Left ventricle myocardium inferior (tissue), 1 donor: Measurements from ENCODE around the gene RBM41. TPM values are rescaled to one million over a fixed set of nuclear protein-coding genes. Genes with fewer than 3 reads are reported as not detected.
"Not testable (repeated sequence)": the region's sequence is repeated elsewhere in the genome, so short reads cannot be mapped to it uniquely, and the experiment has no call there.

ENCODE experiments used
- DNase-seq: peaks from one replicate; pipeline ENCODE4 v3.0.0-alpha.2; 2020
- H3K27ac ChIP-seq: fragments of 200-600 bp; replicated peaks from 2 replicates; pipeline ENCODE4 v1.8.0; 2021
- H3K27me3 ChIP-seq: fragments of 200-600 bp; 2 replicates; pipeline ENCODE4 v1.8.0; 2021; ENCODE audit warnings: low read depth
- H3K36me3 ChIP-seq: fragments of 200-600 bp; 2 replicates; pipeline ENCODE4 v1.8.0; 2021
- H3K4me1 ChIP-seq: fragments of 200-600 bp; 2 replicates; pipeline ENCODE4 v1.8.0; 2021
- H3K4me3 ChIP-seq: fragments of 200-600 bp; 2 replicates; pipeline ENCODE4 v1.8.0; 2021; ENCODE audit warnings: mild to moderate bottlenecking, moderate library complexity
- H3K9me3 ChIP-seq: fragments of 200-600 bp; replicated peaks from 2 replicates; pipeline ENCODE4 v1.8.0; 2021
- intact Hi-C: fragments of 100-400 bp; cut with micrococcal nuclease; formaldehyde crosslinking; loops from one replicate; pipeline ENCODE4 v1.11.0; 2022
- long read RNA-seq: library from polyadenylated mRNA; unstranded; transcript quantifications from one replicate; pipeline ENCODE4 v2.0.0, GENCODE V29; 2021
- total RNA-seq: library from RNA; stranded (reverse); fragmentation: NEBNext Ultra II Directional; extraction: Animal tissue kit (Norgen Biotek cat#: 25700); gene quantifications from one replicate; pipeline ENCODE4 v1.2.1, GENCODE V29; 2021
- TF ChIP-seq, protein P1 (sequence below): fragments of 200-600 bp; IDR thresholded peaks from 2 replicates; pipeline ENCODE4 v1.8.0; 2021; ENCODE audit warnings: antibody characterized with exemption, mild to moderate bottlenecking, borderline replicate concordance
- donor health status: DM: no; HTN: yes; CAD: no; lungs with severe emphysema.

RBM41 gene
- total RNA-seq: 13.1 TPM
- long read RNA-seq, partial matches to known transcripts: 2 of 12 reads
- long read RNA-seq, other reads (novel, unspliced or antisense): 8 of 12 reads

GRCh38 chrX:107118322-107119147, at the start of gene RBM41:
RBM41 (minus strand) TSS chrX:107118822; CDS start chrX:107118773, 49 bp downstream.
- Histone ChIP-seq H3K36me3 (peaks cover 31% of the 10 kb centered on the region), H3K27ac (peak within 1 kb of the TSS; percentile 76), H3K27me3 (no peaks in the 10 kb centered on the region), H3K4me3 (peak within 1 kb of the TSS; percentile 77), H3K9me3 (no peaks in the 10 kb centered on the region), H3K4me1 (peaks cover 15% of the 10 kb centered on the region)
- DNase-seq: peak; percentile 69
- TF ChIP-seq, protein P1, sequence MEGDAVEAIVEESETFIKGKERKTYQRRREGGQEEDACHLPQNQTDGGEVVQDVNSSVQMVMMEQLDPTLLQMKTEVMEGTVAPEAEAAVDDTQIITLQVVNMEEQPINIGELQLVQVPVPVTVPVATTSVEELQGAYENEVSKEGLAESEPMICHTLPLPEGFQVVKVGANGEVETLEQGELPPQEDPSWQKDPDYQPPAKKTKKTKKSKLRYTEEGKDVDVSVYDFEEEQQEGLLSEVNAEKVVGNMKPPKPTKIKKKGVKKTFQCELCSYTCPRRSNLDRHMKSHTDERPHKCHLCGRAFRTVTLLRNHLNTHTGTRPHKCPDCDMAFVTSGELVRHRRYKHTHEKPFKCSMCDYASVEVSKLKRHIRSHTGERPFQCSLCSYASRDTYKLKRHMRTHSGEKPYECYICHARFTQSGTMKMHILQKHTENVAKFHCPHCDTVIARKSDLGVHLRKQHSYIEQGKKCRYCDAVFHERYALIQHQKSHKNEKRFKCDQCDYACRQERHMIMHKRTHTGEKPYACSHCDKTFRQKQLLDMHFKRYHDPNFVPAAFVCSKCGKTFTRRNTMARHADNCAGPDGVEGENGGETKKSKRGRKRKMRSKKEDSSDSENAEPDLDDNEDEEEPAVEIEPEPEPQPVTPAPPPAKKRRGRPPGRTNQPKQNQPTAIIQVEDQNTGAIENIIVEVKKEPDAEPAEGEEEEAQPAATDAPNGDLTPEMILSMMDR: no peak
- intact Hi-C loops: no loop called here

GRCh38 chrX:107168257-107168656, 49.6 kb upstream of the RBM41 start:
- Histone ChIP-seq H3K9me3 (no peaks in the 10 kb centered on the region), H3K4me3 (no peak overlapping the region), H3K27ac (no peak overlapping the region), H3K36me3 (no peaks in the 10 kb centered on the region), H3K4me1 (no peaks in the 10 kb centered on the region), H3K27me3 (no peaks in the 10 kb centered on the region)
- TF ChIP-seq, protein P1: no peak
- no peak for DNase-seq
- intact Hi-C loops: no loop called here

DNA sequence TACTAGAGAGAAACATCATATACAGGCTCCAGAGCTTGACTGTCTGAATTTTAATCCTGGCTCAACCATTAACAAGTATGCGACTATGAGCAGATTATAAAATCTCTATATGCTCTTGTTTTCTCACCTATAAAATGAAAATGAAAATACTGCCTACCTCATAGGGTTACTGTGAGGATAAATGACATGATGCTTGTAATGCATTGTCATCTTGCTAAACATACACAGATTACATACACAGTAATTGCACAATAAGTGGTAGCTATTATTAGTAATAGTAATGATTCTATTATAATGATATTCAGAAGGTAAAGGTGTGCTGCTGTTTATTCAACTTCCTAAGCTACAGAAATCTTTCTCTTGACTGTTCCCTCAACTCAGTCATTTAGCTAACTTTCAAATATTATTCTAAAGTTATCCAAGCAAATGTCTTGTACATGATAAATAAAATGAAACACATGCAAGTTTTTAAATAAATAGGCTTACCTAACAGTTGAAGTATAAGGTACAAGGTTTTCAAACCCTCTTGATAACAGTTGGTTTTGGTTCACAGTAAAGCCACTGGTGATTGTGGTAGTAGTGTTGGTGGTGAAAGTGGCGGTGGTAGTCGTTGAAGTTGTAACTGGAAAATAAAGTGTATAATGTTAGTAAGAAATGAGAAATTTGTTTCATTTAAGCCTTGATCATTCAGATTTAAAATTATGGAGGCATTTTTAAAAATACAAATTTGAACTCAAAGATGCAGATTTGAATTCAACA, 48.7 kb upstream of the RBM41 start:
- TF ChIP-seq, protein P1: no peak
- Histone ChIP-seq H3K36me3 (no peaks in the 10 kb centered on the region), H3K4me1 (no peaks in the 10 kb centered on the region), H3K27ac (no peak overlapping the region), H3K27me3 (no peaks in the 10 kb centered on the region), H3K4me3 (no peak overlapping the region), H3K9me3 (no peaks in the 10 kb centered on the region)
- DNase-seq: no peak
- intact Hi-C loops: no loop called here

DNA sequence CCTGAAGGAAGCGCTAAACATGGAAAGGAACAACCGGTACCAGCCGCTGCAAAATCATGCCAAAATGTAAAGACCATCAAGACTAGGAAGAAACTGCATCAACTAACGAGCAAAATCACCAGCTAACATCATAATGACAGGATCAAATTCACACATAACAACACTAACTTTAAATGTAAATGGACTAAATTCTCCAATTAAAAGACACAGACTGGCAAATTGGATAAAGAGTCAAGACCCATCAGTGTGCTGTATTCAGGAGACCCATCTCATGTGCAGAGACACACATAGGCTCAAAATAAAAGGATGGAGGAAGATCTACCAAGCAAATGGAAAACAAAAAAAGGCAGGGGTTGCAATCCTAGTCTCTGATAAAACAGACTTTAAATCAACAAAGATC, 39.0 kb upstream of the RBM41 start:
- H3K27ac ChIP-seq, DNase-seq, H3K9me3 ChIP-seq, intact Hi-C loops, H3K27me3 ChIP-seq, H3K4me3 ChIP-seq, H3K4me1 ChIP-seq, H3K36me3 ChIP-seq: not testable (repeated sequence)

- H3K9me3 ChIP-seq, H3K27ac ChIP-seq, intact Hi-C loops, H3K27me3 ChIP-seq, H3K4me1 ChIP-seq, H3K36me3 ChIP-seq, DNase-seq: not testable (repeated sequence)
- H3K4me3 ChIP-seq: peak overlapping the region; percentile 53
Measured at GRCh38 chrX:107155621-107156430, 37.2 kb upstream of the RBM41 start.
